GM19099 (cell line): Measurements from ENCODE around the gene TNRC6C.

Experiments used
- POLR2A ChIP-seq: IDR thresholded peaks from 3 replicates; pipeline ENCODE4 v1.6.1; 2011; ENCODE audit warnings: low read depth; ENCODE audit not compliant: insufficient read length; ENCODE audit errors: extremely low read depth

Gene TNRC6C

GRCh38 chr17:77927777-77928518 lies 30.6 kb upstream of the TNRC6C start:
- no peak for TF ChIP-seq POLR2A

GRCh38 chr17:77928519-77929179 lies 29.9 kb upstream of the TNRC6C start:
- no peak for TF ChIP-seq POLR2A

- TF ChIP-seq POLR2A = no peak
Observed at GRCh38 chr17:77929180-77929564, 29.3 kb upstream of the TNRC6C start.

- no peak for TF ChIP-seq POLR2A
Observed at GRCh38 chr17:77929871-77930436, 28.5 kb upstream of the TNRC6C start.

GRCh38 chr17:77930780-77931768 lies 27.4 kb upstream of the TNRC6C start:
- TF ChIP-seq POLR2A = no peak

- no peak for TF ChIP-seq POLR2A
Observed at GRCh38 chr17:77933777-77934398, 24.6 kb upstream of the TNRC6C start.

- TF ChIP-seq POLR2A = no peak
Observed at GRCh38 chr17:77935121-77935571, 23.4 kb upstream of the TNRC6C start.

- TF ChIP-seq POLR2A = no peak
Observed at GRCh38 chr17:77936881-77937280, 21.6 kb upstream of the TNRC6C start.

GRCh38 chr17:77941004-77941403 lies 17.5 kb upstream of the TNRC6C start:
- TF ChIP-seq POLR2A = no peak

GRCh38 chr17:77942112-77942988 lies 16.2 kb upstream of the TNRC6C start:
- TF ChIP-seq POLR2A = no peak

GRCh38 chr17:77943971-77944370 lies 14.5 kb upstream of the TNRC6C start:
- TF ChIP-seq POLR2A = no peak

- no peak for TF ChIP-seq POLR2A
Observed at GRCh38 chr17:77944390-77945222, 13.9 kb upstream of the TNRC6C start.
